Measurements from ENCODE around the gene OR4B1.

- TF ChIP-seq CTCF (IDR thresholded peaks at IDR 0.05), result no peak
- no peak for TF ChIP-seq EZH2 (IDR thresholded peaks at IDR 0.05; ENCODE audit: borderline replicate concordance, insufficient read depth, low read depth, low read length, poor library complexity, severe bottlenecking)
Measured at GRCh38 chr11:48244804-48245203, 28.2 kb downstream of the OR4B1 start, which contains the start of gene OR4X2.

All from B cell (primary cell).